Fibroblast of lung (primary cell): Measurements from ENCODE around the gene HS6ST2.

ENCODE experiments used
- CTCF ChIP-seq, 2 donors: IDR thresholded peaks in 1 of 2; conservative IDR thresholded peaks in 1 of 2; 1 replicate in 1 of 2; 2 replicates in 1 of 2; pipeline ENCODE4 v1.5.1; 2011 to 2012; ENCODE audit warnings: low read length in 2 of 2, control low read depth in 1 of 2, inconsistent platforms in 1 of 2, low read depth in 1 of 2, mild to moderate bottlenecking in 1 of 2
- EZH2 ChIP-seq: IDR thresholded peaks from 2 replicates; pipeline ENCODE4 v1.5.1; 2012; ENCODE audit warnings: low read length, control low read depth, mild to moderate bottlenecking; ENCODE audit errors: missing control alignments

- no peak for TF ChIP-seq CTCF (conservative IDR thresholded peaks at IDR 0.05 in 1 of 2, IDR thresholded peaks at IDR 0.05 in 1 of 2; ENCODE audit: low read depth in 1 of 2, low read length in 2 of 2)
- TF ChIP-seq EZH2, result no peak
Observed at GRCh38 chrX:132887569-132887968, 70.9 kb downstream of the HS6ST2 start.
